ENCODE results near the gene CDS2. TPM values are rescaled to one million over a fixed set of nuclear protein-coding genes. Genes with fewer than 3 reads are reported as not detected.

The CDS2 gene
- total RNA-seq, 1 donor from 2014 or later, result 56.3 TPM

DNA sequence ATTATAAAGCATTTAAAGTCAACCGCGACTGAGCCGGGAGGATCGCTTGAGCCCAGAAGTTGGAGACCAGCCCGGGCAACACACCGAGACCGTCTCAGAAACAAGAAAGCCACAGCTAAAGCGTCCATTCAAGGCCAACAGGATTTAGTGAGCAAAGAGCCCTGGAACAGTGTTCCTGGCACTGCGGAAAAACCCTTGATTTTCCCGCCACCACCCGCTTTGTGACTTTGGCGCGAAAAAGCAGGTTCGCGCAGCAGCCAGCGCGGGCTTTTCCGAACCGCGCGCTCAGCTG is 7.7 kb upstream of the CDS2 start:
- Mint-ChIP-seq H3K4me1 (peaks cover 52% of the 10 kb centered on the region), H3K36me3 (ENCODE audit: low read depth) (peaks cover 21% of the 10 kb centered on the region), H3K27me3 (ENCODE audit: low read depth) (no peaks in the 10 kb centered on the region), H3K4me3 (peak overlapping the region; percentile 98), H3K9me3 (no peaks in the 10 kb centered on the region), H3K27ac (ENCODE audit: unreplicated experiment) (peak overlapping the region; percentile 99)
- no peak for DNase-seq (ENCODE audit: low read depth, low spot score)
- TF ChIP-seq, protein P1, sequence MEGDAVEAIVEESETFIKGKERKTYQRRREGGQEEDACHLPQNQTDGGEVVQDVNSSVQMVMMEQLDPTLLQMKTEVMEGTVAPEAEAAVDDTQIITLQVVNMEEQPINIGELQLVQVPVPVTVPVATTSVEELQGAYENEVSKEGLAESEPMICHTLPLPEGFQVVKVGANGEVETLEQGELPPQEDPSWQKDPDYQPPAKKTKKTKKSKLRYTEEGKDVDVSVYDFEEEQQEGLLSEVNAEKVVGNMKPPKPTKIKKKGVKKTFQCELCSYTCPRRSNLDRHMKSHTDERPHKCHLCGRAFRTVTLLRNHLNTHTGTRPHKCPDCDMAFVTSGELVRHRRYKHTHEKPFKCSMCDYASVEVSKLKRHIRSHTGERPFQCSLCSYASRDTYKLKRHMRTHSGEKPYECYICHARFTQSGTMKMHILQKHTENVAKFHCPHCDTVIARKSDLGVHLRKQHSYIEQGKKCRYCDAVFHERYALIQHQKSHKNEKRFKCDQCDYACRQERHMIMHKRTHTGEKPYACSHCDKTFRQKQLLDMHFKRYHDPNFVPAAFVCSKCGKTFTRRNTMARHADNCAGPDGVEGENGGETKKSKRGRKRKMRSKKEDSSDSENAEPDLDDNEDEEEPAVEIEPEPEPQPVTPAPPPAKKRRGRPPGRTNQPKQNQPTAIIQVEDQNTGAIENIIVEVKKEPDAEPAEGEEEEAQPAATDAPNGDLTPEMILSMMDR (conservative IDR thresholded peaks at IDR 0.05), result no peak

DNA sequence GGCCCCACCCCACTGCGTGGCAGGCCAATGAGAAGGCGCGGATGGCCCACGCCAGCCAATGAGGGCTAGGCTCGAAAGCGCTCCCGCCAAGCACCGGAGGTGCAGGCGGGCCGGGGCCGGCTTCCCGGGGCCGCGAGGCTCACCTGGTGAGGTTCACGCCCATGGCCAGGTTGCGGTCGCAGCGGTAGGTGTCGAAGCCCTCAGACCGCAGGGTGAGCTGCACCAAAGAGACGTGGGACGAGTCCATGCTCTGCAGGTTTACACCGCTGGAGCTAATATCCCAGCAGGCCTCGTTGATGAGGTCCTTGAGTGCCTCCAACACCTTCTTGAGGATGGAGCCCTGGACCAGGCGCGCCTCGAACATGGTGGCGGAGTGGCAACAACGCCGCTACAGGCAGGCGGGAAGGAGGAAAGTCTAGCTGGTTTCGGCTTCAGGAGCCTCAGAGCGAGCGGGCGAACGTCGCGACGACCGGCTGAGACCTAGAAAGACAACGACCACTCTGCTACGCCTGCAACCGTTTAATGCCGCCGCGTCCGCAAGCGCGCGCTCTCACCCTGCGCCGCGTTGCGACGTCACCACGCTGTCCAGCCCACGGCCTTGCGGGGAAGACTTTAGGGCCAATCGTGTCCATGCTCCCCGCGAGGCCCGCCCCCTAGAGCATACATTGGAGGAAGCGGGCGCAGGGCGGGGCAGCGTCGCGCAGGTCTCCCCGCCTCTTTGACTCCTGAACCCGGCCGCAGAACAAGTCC is 7.2 kb upstream of the CDS2 start, which contains the start of gene PCNA:
Gene PCNA, minus strand, starts transcription at position 524 of the 750 bp plus-strand sequence. Its CDS starts 160 bp downstream, at position 364.
- Mint-ChIP-seq H3K9me3 (no peaks in the 10 kb centered on the region), H3K27me3 (ENCODE audit: low read depth) (no peaks in the 10 kb centered on the region), H3K4me1 (peaks cover 47% of the 10 kb centered on the region), H3K27ac (ENCODE audit: unreplicated experiment) (peak within 1 kb of the TSS; percentile 99), H3K36me3 (ENCODE audit: low read depth) (peaks cover 21% of the 10 kb centered on the region), H3K4me3 (peak within 1 kb of the TSS; percentile 98)
- TF ChIP-seq, protein P1 (conservative IDR thresholded peaks at IDR 0.05), result no peak
- DNase-seq (ENCODE audit: low read depth, low spot score), result peak; percentile 89

DNA sequence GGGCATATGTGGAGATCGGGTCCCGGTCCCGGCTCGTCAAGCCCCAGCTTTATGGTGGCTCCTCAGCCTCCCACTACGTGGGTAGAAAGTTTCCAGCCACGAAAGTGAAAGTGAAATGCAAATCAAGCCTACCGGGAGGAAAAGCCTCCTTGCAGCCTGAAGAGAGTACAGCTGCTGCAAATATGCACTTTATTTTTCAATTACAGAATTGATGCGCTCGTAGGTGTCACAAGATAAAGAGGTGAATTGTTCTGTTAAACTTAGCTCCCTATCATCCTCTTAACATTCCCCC is 6.7 kb upstream of the CDS2 start:
- Mint-ChIP-seq H3K9me3 (no peaks in the 10 kb centered on the region), H3K27me3 (ENCODE audit: low read depth) (no peaks in the 10 kb centered on the region), H3K36me3 (ENCODE audit: low read depth) (peaks cover 18% of the 10 kb centered on the region), H3K27ac (ENCODE audit: unreplicated experiment) (peak overlapping the region; percentile 99), H3K4me3 (peak overlapping the region; percentile 98), H3K4me1 (peaks cover 42% of the 10 kb centered on the region)
- no peak for DNase-seq (ENCODE audit: low read depth, low spot score)
- TF ChIP-seq, protein P1 (conservative IDR thresholded peaks at IDR 0.05), result no peak

DNA sequence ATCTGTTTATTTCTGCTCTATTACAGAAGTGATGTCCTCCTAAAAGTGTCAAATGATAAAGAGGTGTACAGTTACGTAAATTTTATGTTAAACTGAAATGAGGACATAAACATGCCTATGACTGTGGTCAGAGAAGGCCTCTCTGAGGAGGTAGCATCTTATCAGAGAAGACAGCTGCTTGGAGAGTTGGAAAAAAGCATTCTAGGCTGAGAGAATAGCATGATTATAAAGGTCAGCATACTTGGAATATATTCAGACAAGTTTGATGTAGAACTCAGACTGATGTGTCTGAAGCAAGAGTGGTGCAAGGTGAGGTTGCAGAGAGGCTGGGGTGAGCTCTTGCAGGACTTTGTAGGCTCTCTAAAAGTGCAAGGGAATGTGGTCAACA is 3.9 kb upstream of the CDS2 start:
- Mint-ChIP-seq H3K27ac (ENCODE audit: unreplicated experiment) (no peak overlapping the region), H3K36me3 (ENCODE audit: low read depth) (peaks cover 4% of the 10 kb centered on the region), H3K4me3 (peak overlapping the region; percentile 7), H3K4me1 (peaks cover 40% of the 10 kb centered on the region), H3K27me3 (ENCODE audit: low read depth) (no peaks in the 10 kb centered on the region), H3K9me3 (no peaks in the 10 kb centered on the region)
- no peak for DNase-seq (ENCODE audit: low read depth, low spot score)
- TF ChIP-seq, protein P1 (conservative IDR thresholded peaks at IDR 0.05), result no peak

DNA sequence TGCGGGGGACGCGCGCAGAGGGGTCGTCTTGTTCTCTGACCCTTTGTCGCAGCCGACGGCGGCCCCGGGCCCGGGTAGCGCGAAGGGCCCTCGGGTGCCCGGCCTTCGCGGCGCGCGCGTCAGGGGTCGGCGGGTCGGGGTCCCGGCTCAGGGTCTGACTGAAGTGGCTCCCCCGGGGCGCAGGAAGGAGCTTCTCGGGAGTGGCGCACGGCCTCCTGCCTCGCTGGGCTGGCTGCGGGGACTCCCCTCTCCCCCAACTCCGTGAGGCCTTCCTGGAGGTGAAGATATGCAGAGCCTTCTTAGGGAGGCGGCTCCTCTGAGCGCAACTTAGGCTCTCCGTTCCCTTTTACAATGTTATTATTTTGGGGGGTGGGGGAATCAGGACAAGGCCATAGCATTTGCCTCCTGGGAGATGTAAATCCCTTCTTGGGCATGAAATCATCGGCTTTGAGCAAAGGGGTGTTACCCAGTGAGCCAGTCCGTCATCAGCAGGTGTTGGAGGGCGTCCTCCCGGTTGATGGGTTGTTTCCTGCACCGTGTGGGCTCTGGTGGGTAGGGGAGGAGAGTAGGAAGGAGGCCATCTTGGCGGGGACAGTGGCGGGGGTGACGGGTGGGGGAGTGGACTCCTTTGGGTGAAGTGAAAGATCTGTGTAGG is 523 bp downstream of the CDS2 start:
- H3K27ac Mint-ChIP-seq (ENCODE audit: unreplicated experiment), result peak overlapping the region; percentile 20
- H3K27me3 Mint-ChIP-seq (ENCODE audit: low read depth), result no peaks in the 10 kb centered on the region
- DNase-seq (ENCODE audit: low read depth, low spot score), result peak; percentile 8
- H3K4me3 Mint-ChIP-seq, result peak overlapping the region; percentile 96
- peaks cover 31% of the 10 kb centered on the region for H3K4me1 Mint-ChIP-seq
- H3K36me3 Mint-ChIP-seq (ENCODE audit: low read depth), result peaks cover 4% of the 10 kb centered on the region
- TF ChIP-seq, protein P1 (conservative IDR thresholded peaks at IDR 0.05), result no peak
- H3K9me3 Mint-ChIP-seq, result no peaks in the 10 kb centered on the region

Measured in neural crest cell (in vitro differentiated cells).